ENCODE results near the gene DMRT3.

Gene DMRT3

GRCh38 chr9:1009101-1009707 is 32.7 kb downstream of the DMRT3 start:
- Histone ChIP-seq H3K4me1 (ENCODE audit: control insufficient read depth, insufficient read depth, low read length) (no peaks in the 10 kb centered on the region), H3K9me3 (ENCODE audit: control insufficient read depth, insufficient read depth, low read depth, low read length) (no peaks in the 10 kb centered on the region), H3K36me3 (ENCODE audit: control insufficient read depth in 2 of 2, insufficient read depth in 1 of 2, low read length in 2 of 2) (no peaks in the 10 kb centered on the region), H3K27ac (ENCODE audit: extremely low read depth, low read depth, low read length) (no peak overlapping the region), H3K4me3 (ENCODE audit: low read depth, low read length) (no peak overlapping the region)
- CTCF ChIA-PET, result interaction anchor here (0.6 to 3.3 kb wide), 64 partner anchors 9 to 1967 kb away, joined by 3 to 29 read pairs (median 4); partner anchors contain the start of gene DMRT2
- TF ChIP-seq ZNF112 (tag by site-specific recombination; IDR thresholded peaks at IDR 0.05), result no peak
- peak; percentile 82 for TF ChIP-seq CTCF (tag by site-specific recombination; IDR thresholded peaks at IDR 0.05)
- TF ChIP-seq ZNF654 (tag by site-specific recombination; IDR thresholded peaks at IDR 0.05; ENCODE audit: low read depth), result peak; percentile 71
- POLR2A ChIA-PET, result interaction anchor here (0.6 kb wide), 1 partner anchor 785 kb away, joined by 3 read pairs; no protein-coding TSS in a partner anchor

GRCh38 chr9:1013021-1013420 is 36.6 kb downstream of the DMRT3 start:
- H3K4me1 ChIP-seq (ENCODE audit: control insufficient read depth, insufficient read depth, low read length), result no peaks in the 10 kb centered on the region
- POLR2A ChIA-PET, result no interaction called here
- H3K4me3 ChIP-seq (ENCODE audit: low read depth, low read length), result no peak overlapping the region
- TF ChIP-seq GLI2 (tag by site-specific recombination; IDR thresholded peaks at IDR 0.05; ENCODE audit: borderline replicate concordance, low read depth), result no peak
- TF ChIP-seq ZNF146 (tag by site-specific recombination; IDR thresholded peaks at IDR 0.05), result no peak
- no peak for TF ChIP-seq ZNF169 (tag by site-specific recombination; IDR thresholded peaks at IDR 0.05)
- no peaks in the 10 kb centered on the region for H3K9me3 ChIP-seq (ENCODE audit: control insufficient read depth, insufficient read depth, low read depth, low read length)
- CTCF ChIA-PET, result interaction anchor here (0.6 to 1.4 kb wide), 6 partner anchors 12 to 579 kb away, joined by 3 to 4 read pairs (median 4); no protein-coding TSS in a partner anchor
- no peak overlapping the region for H3K27ac ChIP-seq (ENCODE audit: extremely low read depth, low read depth, low read length)
- no peaks in the 10 kb centered on the region for H3K36me3 ChIP-seq (ENCODE audit: control insufficient read depth in 2 of 2, insufficient read depth in 1 of 2, low read length in 2 of 2)

- Histone ChIP-seq H3K9me3 (ENCODE audit: control insufficient read depth, insufficient read depth, low read depth, low read length) (no peaks in the 10 kb centered on the region), H3K36me3 (ENCODE audit: control insufficient read depth in 2 of 2, insufficient read depth in 1 of 2, low read length in 2 of 2) (no peaks in the 10 kb centered on the region), H3K4me1 (ENCODE audit: control insufficient read depth, insufficient read depth, low read length) (no peaks in the 10 kb centered on the region), H3K27ac (ENCODE audit: extremely low read depth, low read depth, low read length) (no peak overlapping the region), H3K4me3 (ENCODE audit: low read depth, low read length) (no peak overlapping the region)
- TF ChIP-seq ZFP41 (tag by site-specific recombination; IDR thresholded peaks at IDR 0.05; ENCODE audit: borderline replicate concordance) (no peak), ZNF544 (tag by site-specific recombination; IDR thresholded peaks at IDR 0.05) (no peak), ZNF23 (tag by site-specific recombination; IDR thresholded peaks at IDR 0.05; ENCODE audit: borderline replicate concordance) (no peak), PRDM1 (tag by site-specific recombination; IDR thresholded peaks at IDR 0.05) (no peak), ZNF677 (tag by site-specific recombination; IDR thresholded peaks at IDR 0.05) (no peak), ZNF114 (tag by site-specific recombination; IDR thresholded peaks at IDR 0.05) (no peak), ZNF654 (tag by site-specific recombination; IDR thresholded peaks at IDR 0.05; ENCODE audit: low read depth) (no peak), TSHZ1 (tag by site-specific recombination; IDR thresholded peaks at IDR 0.05; ENCODE audit: borderline replicate concordance) (no peak), ZNF175 (tag by site-specific recombination; IDR thresholded peaks at IDR 0.05) (no peak), GFI1B (tag by site-specific recombination; IDR thresholded peaks at IDR 0.05) (no peak), WT1 (tag by site-specific recombination; IDR thresholded peaks at IDR 0.05) (no peak)
- CTCF ChIA-PET, result interaction anchor here (1.4 kb wide), 1 partner anchor 14 kb away, joined by 4 read pairs; no protein-coding TSS in a partner anchor
- POLR2A ChIA-PET, result no interaction called here
These were observed 37.8 kb downstream of the DMRT3 start for GRCh38 chr9:1014225-1014624.
